ENCODE results near the gene CADM1.

Gene CADM1

DNA sequence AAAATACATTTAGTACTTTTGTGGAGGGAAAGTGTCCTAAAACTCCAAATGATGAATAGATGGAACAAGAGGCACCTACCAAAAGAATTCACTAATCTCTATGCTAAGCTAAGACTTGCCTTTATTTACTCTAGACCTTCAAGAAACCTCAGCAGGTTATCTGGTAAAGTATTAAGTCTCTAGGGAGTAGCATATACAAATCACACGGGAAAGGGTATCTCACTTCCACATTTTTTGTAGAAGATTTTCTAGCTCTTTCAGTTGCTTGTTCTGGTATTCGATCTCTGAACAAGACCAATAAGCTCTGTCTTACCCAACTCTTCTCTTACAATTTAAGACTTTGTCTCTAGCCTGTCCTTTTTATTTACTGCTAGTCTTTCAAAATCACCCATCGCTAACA is 18.1 kb upstream of the CADM1 start:
- Histone ChIP-seq H3K36me3 (ENCODE audit: insufficient read depth) (no peaks in the 10 kb centered on the region), H4K20me1 (ENCODE audit: insufficient read depth) (no peaks in the 10 kb centered on the region), H3K4me2 (no peak overlapping the region), H3K79me2 (ENCODE audit: insufficient read depth, low read depth) (no peaks in the 10 kb centered on the region), H3K4me1 (ENCODE audit: low read depth, poor library complexity, severe bottlenecking) (no peaks in the 10 kb centered on the region), H3K4me3 (IDR thresholded peaks at IDR 0.05; ENCODE audit: insufficient read depth, low read depth, low read length) (no peak overlapping the region), H3K9ac (no peak overlapping the region), H3K27ac (no peak overlapping the region), H3K27me3 (ENCODE audit: insufficient read depth, low read depth) (no peaks in the 10 kb centered on the region), H2AFZ (ENCODE audit: low read depth) (no peak overlapping the region)
- TF ChIP-seq, protein P1, sequence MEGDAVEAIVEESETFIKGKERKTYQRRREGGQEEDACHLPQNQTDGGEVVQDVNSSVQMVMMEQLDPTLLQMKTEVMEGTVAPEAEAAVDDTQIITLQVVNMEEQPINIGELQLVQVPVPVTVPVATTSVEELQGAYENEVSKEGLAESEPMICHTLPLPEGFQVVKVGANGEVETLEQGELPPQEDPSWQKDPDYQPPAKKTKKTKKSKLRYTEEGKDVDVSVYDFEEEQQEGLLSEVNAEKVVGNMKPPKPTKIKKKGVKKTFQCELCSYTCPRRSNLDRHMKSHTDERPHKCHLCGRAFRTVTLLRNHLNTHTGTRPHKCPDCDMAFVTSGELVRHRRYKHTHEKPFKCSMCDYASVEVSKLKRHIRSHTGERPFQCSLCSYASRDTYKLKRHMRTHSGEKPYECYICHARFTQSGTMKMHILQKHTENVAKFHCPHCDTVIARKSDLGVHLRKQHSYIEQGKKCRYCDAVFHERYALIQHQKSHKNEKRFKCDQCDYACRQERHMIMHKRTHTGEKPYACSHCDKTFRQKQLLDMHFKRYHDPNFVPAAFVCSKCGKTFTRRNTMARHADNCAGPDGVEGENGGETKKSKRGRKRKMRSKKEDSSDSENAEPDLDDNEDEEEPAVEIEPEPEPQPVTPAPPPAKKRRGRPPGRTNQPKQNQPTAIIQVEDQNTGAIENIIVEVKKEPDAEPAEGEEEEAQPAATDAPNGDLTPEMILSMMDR (conservative IDR thresholded peaks at IDR 0.05; ENCODE audit: low read depth, low read length) = no peak

DNA sequence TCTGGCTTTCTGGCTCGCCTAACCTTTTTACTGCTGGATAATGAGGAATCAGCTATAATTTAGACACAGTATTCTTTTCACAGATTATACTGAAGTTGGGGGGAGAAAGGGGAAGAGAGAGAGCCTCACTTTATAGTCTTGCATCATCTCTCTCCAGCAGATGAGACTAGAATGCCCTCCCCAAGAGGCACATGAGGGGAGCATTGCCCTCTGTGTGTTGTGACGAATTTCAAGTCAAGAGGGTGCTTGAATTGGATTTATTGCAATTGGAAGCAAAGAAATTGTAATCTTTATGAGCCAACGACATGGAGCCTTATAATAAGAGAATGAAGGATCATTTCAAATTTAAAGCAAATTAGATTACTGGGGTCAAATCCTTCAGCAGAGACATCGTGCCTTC is 17.6 kb upstream of the CADM1 start:
- H3K27me3 ChIP-seq (ENCODE audit: insufficient read depth, low read depth) = no peaks in the 10 kb centered on the region
- H3K79me2 ChIP-seq (ENCODE audit: insufficient read depth, low read depth) = no peaks in the 10 kb centered on the region
- no peak overlapping the region for H3K9ac ChIP-seq
- no peak overlapping the region for H3K4me2 ChIP-seq
- H3K4me3 ChIP-seq (IDR thresholded peaks at IDR 0.05; ENCODE audit: insufficient read depth, low read depth, low read length) = no peak overlapping the region
- H3K36me3 ChIP-seq (ENCODE audit: insufficient read depth) = no peaks in the 10 kb centered on the region
- TF ChIP-seq, protein P1 (conservative IDR thresholded peaks at IDR 0.05; ENCODE audit: low read depth, low read length) = no peak
- no peaks in the 10 kb centered on the region for H4K20me1 ChIP-seq (ENCODE audit: insufficient read depth)
- H3K4me1 ChIP-seq (ENCODE audit: low read depth, poor library complexity, severe bottlenecking) = no peaks in the 10 kb centered on the region
- no peak overlapping the region for H3K27ac ChIP-seq
- no peak overlapping the region for H2AFZ ChIP-seq (ENCODE audit: low read depth)

DNA sequence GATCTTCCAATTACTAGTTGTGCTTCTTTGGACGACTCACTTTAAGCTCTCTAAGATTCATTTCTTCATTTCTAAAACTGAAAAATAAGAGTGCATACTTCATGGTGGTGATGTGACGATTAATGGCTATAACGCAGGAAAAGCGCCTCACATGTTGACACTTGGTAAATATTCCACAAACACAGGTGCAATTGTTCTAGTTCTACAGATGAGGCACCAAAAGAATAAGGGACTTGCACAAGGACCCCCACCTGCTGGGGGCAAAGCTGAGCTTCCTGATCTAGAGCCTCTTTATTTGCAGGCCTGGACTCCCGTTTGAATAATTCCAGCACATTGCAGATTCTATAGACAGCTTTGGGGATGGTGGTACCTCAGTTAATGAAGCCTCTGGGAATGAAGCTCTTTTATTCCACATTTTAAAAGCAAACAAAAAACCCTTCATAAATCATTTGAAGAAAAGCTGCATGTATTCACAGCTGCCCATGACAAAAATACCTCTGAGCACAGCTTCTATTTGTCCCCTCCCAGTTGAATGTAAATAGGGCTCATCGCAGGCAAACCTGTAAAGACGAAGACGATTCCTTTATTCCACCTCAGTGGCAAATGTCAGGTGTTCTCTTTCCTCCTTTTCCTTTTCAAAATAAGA is 14.9 kb upstream of the CADM1 start:
- no peaks in the 10 kb centered on the region for H3K79me2 ChIP-seq (ENCODE audit: insufficient read depth, low read depth)
- no peaks in the 10 kb centered on the region for H4K20me1 ChIP-seq (ENCODE audit: insufficient read depth)
- no peaks in the 10 kb centered on the region for H3K36me3 ChIP-seq (ENCODE audit: insufficient read depth)
- no peak overlapping the region for H2AFZ ChIP-seq (ENCODE audit: low read depth)
- no peak overlapping the region for H3K4me3 ChIP-seq (IDR thresholded peaks at IDR 0.05; ENCODE audit: insufficient read depth, low read depth, low read length)
- H3K4me1 ChIP-seq (ENCODE audit: low read depth, poor library complexity, severe bottlenecking) = no peaks in the 10 kb centered on the region
- no peak overlapping the region for H3K27ac ChIP-seq
- TF ChIP-seq, protein P1 (conservative IDR thresholded peaks at IDR 0.05; ENCODE audit: low read depth, low read length) = no peak
- no peak overlapping the region for H3K9ac ChIP-seq
- H3K4me2 ChIP-seq = no peak overlapping the region
- no peaks in the 10 kb centered on the region for H3K27me3 ChIP-seq (ENCODE audit: insufficient read depth, low read depth)

DNA sequence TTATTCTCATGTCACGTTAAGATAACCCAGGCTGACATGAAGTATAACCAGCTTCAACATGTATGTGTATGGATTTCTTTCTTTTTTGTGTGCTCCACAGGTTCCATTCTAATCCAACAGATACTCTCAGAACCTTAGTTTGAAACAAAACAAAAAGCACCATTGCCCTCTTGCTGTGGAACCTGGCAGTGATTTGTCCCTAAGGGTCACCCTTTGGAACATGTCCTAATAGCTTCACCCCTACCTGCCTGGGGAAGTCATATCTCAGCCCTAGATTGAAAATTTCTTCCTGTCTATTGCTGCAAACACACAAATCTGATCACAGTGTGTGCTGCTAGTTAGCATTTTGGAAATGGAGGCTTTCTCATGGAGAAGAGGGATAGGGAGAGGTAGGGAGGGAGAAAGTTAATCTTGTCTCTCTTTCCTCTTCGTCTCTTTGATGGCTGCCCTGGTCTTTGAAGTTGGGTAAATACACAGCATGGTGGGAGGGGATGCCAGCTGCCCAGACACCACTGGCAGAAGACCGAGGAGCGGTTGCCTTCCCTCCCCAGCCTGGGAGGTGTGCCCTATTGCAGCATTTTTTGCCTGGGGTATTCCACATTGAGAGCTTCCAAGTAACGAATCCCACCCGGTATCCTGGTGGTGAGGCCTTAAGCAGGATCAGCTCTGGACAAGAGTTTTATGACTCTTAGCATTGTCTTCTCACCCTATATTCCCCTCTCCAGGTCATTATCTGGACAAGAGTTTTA is 11.6 kb upstream of the CADM1 start:
- H3K27me3 ChIP-seq (ENCODE audit: insufficient read depth, low read depth) = no peaks in the 10 kb centered on the region
- H3K36me3 ChIP-seq (ENCODE audit: insufficient read depth) = no peaks in the 10 kb centered on the region
- no peak overlapping the region for H3K27ac ChIP-seq
- no peak overlapping the region for H3K4me3 ChIP-seq (IDR thresholded peaks at IDR 0.05; ENCODE audit: insufficient read depth, low read depth, low read length)
- no peak overlapping the region for H3K9ac ChIP-seq
- no peaks in the 10 kb centered on the region for H3K4me1 ChIP-seq (ENCODE audit: low read depth, poor library complexity, severe bottlenecking)
- H3K4me2 ChIP-seq = no peak overlapping the region
- TF ChIP-seq, protein P1 (conservative IDR thresholded peaks at IDR 0.05; ENCODE audit: low read depth, low read length) = no peak
- no peak overlapping the region for H2AFZ ChIP-seq (ENCODE audit: low read depth)
- no peaks in the 10 kb centered on the region for H3K79me2 ChIP-seq (ENCODE audit: insufficient read depth, low read depth)
- no peaks in the 10 kb centered on the region for H4K20me1 ChIP-seq (ENCODE audit: insufficient read depth)
